GM10248 (cell line): ENCODE results near the gene NAT14.
A peak's percentile ranks its signal among the peaks of the same experiment; 100 is the strongest.

Source experiments
- CTCF ChIA-PET: fragments of 300-600 bp; sonication (Branson Sonifier 250); formaldehyde crosslinking; extraction: SDS; loops from one replicate; lab custom pipeline; 2021; ENCODE audit warnings: antibody characterized with exemption; lab: Yijun Ruan, JAX
- POLR2A ChIA-PET: fragments of 350-650 bp; sonication (Branson Sonifier 250); formaldehyde crosslinking; extraction: SDS; loops from one replicate; lab custom pipeline; 2020; ENCODE audit warnings: antibody characterized with exemption; lab: Yijun Ruan, JAX
- DNase-seq: peaks from one replicate; pipeline ENCODE4 v3.0.0; 2012; ENCODE audit errors: extremely low spot score
- CTCF ChIP-seq: IDR thresholded peaks from 2 replicates; pipeline ENCODE4 v1.5.1; 2012; ENCODE audit warnings: mild to moderate bottlenecking, low read depth; ENCODE audit errors: extremely low read depth, missing control alignments, control extremely low read depth

The NAT14 gene

DNA sequence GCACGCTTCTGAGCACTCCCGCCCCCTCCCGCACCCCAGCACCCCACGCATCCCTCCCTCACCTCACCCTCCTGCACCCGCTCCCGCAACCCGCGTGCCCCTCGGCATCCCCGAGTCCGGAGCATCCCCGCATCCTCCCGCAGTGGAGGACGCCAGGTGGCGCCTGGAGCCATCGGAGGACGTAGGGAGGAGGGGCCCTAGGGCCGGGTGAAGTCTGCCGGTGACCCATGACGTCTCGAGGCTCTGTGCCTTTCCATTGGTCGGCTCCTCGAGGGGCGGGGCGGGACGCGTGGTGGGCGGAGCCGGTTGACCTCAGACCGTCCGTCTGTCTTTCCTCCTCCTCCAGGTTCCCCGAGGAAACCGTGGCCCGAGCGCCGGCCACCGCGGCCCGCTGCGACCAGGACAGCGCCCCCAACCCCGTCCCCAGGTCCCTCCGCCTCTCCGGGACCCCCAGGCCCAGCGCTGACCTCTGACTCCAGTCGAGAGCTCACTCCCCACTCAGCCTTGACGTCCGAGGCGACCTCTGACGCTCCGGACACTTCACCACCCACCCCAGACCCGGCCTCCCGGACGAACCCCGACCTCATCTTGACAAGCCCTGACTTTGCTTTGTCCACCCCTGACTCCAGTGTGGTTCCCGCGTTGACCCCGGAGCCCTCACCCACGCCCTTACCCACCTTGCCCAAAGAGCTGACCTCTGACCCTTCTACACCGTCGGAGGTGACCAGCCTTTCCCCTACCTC, 32.1 kb downstream of the NAT14 start:
- DNase-seq = peak; percentile 100
- peak; percentile 98 for TF ChIP-seq CTCF
- ChIA-PET POLR2A (no interaction called here), CTCF (interaction anchor here (0.6 to 8.0 kb wide), 15 partner anchors 9 to 533 kb away, joined by 3 to 109 read pairs (median 4); partner anchors contain the start of genes ZNF784 and ZNF865)

DNA sequence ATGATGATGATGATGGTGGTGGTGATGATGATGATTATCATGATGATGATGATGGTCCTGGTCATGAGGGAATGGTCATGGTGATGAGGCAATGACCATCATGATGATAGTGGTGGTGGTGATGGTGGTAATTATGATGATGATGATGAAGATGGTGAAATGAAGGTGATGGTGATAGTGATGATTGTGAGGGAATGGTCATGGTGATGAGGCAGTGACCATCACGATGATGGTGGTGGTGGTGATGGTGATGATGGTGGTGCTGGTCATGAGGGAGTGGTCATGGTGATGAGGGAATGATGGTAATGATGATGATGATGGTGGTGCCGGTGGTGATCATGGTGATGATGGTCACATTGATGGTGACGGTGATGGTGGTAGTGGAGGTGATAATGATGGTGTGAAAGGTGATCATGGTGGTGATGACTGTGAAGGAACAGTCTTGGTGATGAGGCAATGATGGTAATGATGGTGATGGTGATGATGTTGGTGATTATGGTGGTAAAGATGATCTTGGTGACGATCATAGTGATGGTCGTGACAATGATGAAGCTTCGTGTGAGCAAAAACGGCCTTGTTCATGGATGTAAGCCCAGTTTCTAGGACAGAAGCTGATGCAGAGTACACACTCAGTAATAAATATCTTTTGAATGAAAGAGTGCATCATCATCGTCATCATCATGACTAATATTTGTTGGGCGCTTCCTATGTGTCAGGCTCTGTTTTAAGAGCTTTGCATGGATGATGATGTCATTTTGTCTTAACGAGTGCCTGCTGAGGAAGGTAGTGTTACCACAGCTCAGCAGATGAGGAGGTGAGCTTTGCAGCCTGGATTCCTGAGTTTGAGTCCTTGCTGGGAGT, 34.7 kb downstream of the NAT14 start:
- POLR2A ChIA-PET = interaction anchor here (0.6 kb wide), 1 partner anchor 379 kb away, joined by 5 read pairs; no protein-coding TSS in a partner anchor

GRCh38 chr19:55520691-55521292, 35.8 kb downstream of the NAT14 start:
- CTCF ChIA-PET = interaction anchor here (1.3 kb wide), 1 partner anchor 111 kb away, joined by 11 read pairs; no protein-coding TSS in a partner anchor
- no peak for DNase-seq
- no peak for TF ChIP-seq CTCF
- POLR2A ChIA-PET = no interaction called here

More for the DNA sequence above, 34.7 kb downstream of the NAT14 start:
- CTCF ChIA-PET = interaction anchor here (1.3 kb wide), 1 partner anchor 112 kb away, joined by 11 read pairs; no protein-coding TSS in a partner anchor
- TF ChIP-seq CTCF = no peak
- no peak for DNase-seq

DNA sequence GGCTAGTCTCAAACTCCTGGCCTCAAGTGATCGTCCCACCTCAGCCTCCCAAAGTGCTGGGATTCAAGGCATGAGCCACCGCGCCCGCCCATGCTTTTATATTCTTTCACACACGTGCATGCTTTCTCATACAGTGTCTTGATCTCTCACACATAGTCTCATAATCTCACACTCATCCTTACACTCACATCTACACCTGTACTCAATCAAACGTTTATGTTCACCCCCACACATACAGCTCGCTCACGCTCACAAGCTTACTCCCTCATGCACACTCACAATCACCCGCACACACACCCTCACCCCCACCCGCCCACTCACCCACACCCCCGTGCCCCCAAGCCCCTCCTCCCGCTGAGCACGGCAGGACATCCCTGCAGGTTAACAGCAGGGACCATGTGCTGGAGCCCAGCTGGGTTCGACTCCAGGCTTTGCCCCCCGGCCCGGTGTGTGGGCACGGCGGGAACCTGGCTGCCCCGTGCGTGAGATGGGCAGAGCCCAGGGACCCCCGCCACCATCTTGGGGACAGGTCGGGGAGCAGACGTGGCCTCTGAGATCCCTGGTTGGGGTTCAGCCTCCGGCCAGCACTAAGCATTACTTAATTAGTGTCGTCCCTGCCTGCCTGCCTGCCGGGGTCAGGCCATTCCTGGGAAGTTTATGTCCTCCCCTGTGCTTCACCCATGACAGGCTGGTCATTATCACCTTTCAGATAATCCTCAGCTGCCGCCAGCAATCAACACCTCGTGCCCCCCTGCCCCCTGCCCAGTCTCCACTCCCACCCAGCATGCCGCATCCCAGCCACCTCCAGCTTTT, 40.5 kb downstream of the NAT14 start:
- no peak for DNase-seq
- POLR2A ChIA-PET = interaction anchor here (0.5 kb wide), 1 partner anchor 99 kb away, joined by 8 read pairs; the partner anchor contains the start of gene ZNF784
- TF ChIP-seq CTCF = no peak
- CTCF ChIA-PET = interaction anchor here (1.6 to 2.2 kb wide), 3 partner anchors 8 to 106 kb away, joined by 3 to 7 read pairs (median 6); no protein-coding TSS in a partner anchor

- POLR2A ChIA-PET = interaction anchor here (0.5 kb wide), 1 partner anchor 98 kb away, joined by 8 read pairs; the partner anchor contains the start of gene ZNF784
- no peak for TF ChIP-seq CTCF
- no peak for DNase-seq
- CTCF ChIA-PET = interaction anchor here (0.6 to 2.2 kb wide), 4 partner anchors 9 to 105 kb away, joined by 3 to 7 read pairs (median 4); no protein-coding TSS in a partner anchor
These were observed 41.5 kb downstream of the NAT14 start for GRCh38 chr19:55526216-55527196.
